Activated CD4-positive, alpha-beta T cell treated with anti-CD3 and anti-CD28 coated beads for 1 hour (primary cell): ENCODE measurements around the gene TAX1BP3.
A peak's percentile ranks its signal among the peaks of the same experiment; 100 is the strongest.

Experiments used
- DNase-seq: peaks from one replicate; pipeline ENCODE4 v3.0.0-alpha.2; 2020

TAX1BP3 gene

DNA sequence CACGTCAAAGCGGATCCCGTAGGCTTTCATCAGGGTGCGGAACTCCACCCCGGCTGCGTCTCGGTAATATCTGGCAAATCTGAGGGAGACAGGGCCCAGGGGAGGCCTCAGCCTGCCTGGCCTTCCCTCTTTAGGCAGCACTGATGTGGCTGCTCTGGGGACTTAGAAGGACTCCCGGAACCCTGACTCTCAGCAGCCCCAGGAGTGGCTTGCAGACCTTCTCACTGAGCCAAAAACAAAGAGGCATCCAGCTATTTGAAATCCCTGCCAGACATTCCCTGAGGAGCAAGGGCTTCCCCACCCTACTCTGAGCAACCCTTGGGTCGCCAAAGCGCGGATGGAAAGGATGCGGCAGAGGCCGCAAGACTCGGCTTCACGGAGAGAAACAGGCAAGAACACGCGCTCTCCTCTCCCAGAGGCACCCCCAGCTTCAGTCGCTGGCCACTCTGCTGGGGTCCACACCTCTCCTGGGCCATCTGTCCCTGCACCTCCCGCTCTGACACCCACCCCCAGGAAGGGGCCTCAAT lies 19.7 kb upstream of the TAX1BP3 start:
- no peak for DNase-seq

GRCh38 chr17:3685174-3685573 lies 16.8 kb upstream of the TAX1BP3 start:
- DNase-seq = no peak

DNA sequence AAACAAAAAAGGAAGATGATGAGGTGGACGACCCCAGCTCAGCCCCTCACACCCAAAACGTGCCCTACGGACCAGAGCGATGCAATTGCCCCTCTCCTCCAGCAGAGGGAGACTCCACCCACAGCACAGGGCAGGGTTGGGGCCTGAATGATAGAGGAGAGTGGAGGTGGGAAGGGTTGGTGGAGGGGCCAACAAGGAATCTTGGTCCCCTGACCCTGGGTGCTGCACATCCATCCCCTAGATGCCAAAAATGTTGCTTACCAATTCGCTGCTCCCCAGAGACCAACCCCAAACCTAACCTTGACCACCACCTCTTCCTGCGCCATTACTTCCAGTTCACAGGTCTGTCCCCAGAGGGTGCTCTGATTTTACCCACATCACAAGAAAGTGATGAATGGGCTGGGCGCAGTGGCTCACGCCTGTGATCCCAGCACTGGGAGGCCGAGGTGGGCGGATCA lies 14.7 kb upstream of the TAX1BP3 start:
- DNase-seq = peak; percentile 39

DNA sequence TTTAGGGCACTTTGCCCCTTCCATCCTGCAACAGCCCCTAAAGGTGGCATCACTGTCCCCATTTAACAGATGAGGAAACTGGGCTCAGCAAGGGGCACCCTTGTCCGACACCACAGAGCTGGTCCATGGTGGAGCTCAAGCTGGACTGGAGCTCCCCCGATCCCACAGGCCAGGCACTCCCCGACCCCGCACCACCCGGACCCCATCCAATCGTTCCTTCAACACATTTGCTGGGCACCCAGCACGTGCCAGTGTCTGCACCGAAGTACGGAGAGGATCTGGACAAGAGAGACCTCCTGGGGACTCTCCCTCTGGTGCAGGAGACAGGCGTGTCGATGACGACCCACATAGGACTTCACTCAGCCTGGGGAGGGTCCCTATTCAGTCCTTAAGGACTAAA lies 13.7 kb upstream of the TAX1BP3 start:
- no peak for DNase-seq

DNA sequence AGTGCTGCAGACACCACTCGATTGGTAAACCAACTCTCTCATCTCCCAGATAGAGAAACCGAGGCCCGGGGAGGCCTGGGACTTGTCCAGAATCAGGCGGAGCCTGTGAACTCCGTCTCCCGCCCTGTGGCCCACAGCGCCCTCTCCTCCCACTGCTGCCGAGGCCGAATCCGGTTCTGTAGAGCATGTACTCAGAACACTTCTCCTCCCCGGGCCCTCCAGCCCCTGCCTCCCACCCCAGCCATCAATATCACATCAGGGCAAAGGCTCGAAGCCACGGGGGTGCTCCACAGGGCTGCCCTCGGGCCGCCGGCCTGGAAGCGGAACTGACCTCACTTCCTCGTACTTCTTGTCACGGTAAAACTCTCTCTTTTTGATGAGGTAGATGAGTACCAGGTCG lies 13.2 kb upstream of the TAX1BP3 start:
- no peak for DNase-seq

DNA sequence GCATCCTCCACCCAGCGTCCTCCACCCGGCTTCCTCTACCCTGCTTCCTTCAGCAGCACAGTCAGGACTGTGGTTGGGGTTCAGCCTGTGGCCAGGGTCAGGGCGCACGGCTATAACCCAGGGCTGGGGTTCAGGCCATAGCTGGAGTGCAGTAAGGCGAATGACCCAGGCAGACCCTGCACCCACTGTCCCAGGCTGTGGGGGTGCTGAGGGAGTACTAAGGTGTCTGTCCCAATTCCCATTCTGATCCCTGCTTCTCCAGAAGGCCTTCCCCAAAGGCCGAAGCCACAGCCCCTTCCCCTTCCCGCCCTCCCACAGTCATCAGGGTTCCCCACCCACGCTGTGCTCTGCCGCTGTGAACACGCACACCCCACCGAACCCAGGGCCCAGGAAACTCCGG lies 12.7 kb upstream of the TAX1BP3 start:
- DNase-seq = no peak

DNA sequence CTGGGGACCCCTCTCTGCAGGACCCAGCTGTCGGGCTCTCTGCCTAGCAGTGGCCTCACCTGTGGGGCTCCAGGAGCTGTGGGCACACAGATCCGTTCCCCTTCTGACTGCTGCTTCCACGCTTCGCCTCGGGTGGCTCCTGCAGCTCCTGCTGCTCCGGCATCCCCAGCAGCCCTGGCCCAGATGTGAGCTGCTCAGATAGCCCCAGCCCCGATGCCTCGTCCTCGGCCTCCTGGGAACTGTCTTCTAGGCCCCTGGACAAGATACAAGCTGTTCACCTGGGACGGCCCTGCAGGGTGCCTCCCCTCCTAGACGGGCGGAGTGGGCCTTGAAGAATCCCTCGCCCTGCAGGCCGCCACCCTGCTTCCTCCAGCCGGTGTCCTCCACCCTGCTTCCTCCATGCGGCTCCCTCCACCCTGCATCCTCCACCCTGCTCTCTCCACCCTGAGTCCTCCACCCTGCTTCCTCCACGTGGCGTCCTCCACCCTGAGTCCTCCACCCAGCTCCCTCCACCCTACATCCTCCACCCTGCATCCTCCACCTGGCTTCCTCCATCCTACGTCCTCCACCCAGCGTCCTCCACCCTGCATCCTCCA lies 11.3 kb upstream of the TAX1BP3 start:
- DNase-seq = no peak

- no peak for DNase-seq
Measured at GRCh38 chr17:3678821-3679530, 10.6 kb upstream of the TAX1BP3 start.

DNA sequence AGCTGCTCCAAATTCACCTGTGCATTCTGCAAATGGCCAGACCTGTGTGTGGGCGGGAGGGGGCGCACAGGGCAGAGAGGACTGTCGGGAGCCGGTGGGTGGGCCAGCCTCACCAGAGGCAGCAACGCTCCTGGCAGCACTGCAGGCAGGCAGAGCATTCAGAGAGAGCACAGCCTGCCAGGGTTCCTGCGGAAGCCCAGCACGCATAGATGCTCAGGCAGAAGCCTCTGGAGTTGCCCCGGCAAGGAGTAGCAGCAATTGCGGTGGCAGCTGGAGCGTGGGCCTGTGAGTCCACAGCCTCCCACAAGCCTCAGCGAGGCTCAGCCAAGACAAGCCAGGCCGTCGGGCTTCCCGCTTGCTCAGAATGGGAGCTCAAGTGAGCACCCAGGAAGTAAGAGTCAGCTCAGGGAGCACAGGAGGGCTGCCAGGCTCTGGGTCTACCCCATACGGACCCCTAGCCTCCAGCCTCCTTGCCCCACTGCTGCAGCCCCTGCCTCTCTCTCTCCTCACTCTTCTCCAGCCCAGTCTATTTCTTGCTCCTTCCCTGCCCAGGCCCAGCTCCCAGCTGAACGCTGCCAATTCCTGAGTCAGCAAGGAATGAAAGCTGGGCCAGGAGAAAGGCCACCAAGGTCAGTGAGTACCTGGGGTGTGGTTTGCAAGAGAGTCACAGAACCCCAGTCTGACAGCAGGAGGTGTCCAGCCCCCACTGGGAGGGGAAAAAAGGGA lies 9.9 kb upstream of the TAX1BP3 start:
- no peak for DNase-seq

GRCh38 chr17:3675886-3676285 lies 7.5 kb upstream of the TAX1BP3 start:
- DNase-seq = no peak

DNA sequence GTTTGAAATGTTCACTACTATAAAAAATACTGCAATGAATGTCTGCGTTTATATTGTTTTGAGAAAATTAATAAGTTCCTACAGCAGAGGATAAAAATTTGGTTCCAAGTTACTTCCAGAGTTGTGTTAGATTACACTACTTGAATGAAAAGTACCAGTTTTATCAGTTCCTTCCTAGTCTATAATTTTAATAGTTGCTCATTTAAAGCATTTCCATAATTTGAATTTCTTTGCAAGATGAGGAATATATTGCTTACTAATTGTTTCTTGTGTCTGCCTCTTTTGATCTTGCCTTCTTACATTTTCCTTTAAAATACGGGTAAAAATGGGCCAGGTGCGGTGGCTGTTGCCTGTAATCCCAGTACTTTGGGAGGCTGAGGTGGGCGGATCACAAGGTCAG lies 4.2 kb upstream of the TAX1BP3 start:
- DNase-seq = no peak

- no peak for DNase-seq
Measured at GRCh38 chr17:3669548-3669947, 1.2 kb upstream of the TAX1BP3 start.

- no peak for DNase-seq
Measured at GRCh38 chr17:3669085-3669347, 638 bp upstream of the TAX1BP3 start.

- DNase-seq = no peak
Measured at GRCh38 chr17:3667366-3668278, 756 bp downstream of the TAX1BP3 start.

DNA sequence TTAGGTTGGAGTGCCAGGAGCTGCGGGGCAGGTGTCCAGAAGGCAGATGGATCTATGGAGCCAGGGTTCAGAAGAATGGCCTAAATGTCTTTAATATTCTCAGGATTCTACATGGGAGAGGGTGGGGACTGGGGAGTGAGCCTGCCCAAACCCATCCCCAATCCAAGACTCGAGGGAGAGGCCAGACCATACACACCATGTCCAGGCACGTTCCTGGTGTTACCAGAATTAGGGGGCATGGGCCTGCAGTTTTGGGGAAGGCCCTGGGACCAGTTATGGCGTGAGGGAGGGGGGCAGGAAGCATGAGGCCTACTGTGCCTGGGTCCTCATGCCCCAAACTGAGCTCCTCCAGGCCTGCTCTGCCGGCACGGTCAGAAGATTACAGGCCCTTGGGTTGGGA lies 1.9 kb downstream of the TAX1BP3 start:
- DNase-seq = no peak

DNA sequence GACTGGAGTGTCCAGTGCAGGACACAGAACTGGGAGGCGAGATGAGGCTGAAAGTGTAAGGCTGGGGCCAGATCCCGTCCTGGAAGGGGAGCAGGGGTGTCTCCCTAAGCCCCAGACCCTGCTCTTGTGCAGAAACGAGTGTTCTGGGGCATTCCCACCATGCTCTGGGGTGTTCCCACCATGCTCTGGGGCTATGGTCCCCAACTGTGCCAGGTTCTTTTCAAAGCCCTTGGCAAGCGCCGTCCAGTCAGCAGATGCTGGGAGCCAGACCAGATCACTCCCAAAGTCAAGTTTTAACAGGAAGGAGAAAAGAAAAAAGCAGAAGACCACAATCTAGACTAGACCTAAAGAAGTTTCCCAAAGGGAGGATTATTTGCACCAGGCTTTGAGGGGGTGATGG lies 2.5 kb downstream of the TAX1BP3 start:
- no peak for DNase-seq

GRCh38 chr17:3663102-3664011 lies 5.0 kb downstream of the TAX1BP3 start:
- no peak for DNase-seq

DNA sequence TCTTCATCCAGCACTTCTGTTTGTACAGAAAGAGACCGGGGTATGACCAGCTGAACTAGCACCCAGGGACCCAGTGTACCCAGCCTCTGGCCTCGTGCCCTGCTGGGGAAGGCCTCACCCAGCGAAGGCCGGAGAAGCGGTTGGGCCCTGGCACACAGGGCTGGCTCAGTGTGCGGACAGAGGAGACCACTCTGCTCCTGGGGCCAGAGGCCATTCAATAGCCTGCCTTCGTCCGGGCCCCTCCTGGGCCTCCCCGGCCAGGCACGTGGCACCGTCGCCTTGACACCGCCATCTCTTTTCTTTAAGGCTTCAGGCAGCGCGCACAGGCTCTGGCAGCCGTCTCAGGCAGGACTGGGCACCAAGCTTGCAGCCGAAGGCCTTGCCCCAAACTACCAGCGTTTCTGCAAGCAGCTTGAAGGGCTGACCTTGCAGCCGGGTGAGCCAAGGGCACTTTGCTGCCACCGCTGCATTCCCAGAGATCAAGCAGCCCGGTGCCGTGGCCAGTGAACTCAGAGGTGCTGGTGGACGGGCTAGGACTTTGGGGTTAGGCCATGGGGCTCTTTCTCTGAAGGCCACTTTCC lies 8.0 kb downstream of the TAX1BP3 start:
- no peak for DNase-seq

GRCh38 chr17:3659541-3660111 lies 8.8 kb downstream of the TAX1BP3 start:
- no peak for DNase-seq

DNA sequence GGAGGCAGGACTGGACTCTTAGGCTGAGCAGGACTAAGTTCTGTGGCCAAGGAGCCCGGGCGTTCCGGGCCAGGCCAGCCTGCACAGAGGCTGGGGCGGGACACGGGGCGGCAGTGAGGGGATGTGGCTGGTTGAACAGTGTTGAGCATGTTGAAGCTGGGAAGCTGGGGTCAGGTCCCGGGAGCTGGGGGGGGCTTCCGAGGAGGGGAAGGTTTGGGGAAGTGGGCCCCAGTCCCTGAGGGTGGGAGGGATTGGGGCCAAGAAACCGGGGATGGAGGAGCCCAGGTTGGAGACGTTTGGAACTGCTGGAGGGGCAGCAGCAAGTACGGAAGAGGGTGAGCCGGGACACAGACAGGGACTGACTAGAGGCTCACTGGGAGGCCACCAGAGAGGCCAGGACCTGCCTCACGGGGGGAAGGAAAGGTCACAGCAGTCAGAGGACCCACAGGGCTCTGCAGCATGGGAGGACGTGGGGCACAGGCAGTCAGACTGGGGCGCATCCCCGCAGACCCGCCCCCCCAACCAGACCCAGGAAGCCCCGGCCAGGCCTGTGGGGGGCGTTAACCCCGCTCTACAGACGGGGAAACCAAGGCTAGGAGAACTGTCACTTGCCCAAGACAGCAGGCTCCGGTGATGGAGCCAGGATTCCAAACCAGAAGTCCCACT lies 9.5 kb downstream of the TAX1BP3 start:
- DNase-seq = no peak
